ENCODE data around the gene CFAP74.
"Not testable (repeated sequence)": the region's sequence is repeated elsewhere in the genome, so short reads cannot be mapped to it uniquely, and the experiment has no call there.

The CFAP74 gene

DNA sequence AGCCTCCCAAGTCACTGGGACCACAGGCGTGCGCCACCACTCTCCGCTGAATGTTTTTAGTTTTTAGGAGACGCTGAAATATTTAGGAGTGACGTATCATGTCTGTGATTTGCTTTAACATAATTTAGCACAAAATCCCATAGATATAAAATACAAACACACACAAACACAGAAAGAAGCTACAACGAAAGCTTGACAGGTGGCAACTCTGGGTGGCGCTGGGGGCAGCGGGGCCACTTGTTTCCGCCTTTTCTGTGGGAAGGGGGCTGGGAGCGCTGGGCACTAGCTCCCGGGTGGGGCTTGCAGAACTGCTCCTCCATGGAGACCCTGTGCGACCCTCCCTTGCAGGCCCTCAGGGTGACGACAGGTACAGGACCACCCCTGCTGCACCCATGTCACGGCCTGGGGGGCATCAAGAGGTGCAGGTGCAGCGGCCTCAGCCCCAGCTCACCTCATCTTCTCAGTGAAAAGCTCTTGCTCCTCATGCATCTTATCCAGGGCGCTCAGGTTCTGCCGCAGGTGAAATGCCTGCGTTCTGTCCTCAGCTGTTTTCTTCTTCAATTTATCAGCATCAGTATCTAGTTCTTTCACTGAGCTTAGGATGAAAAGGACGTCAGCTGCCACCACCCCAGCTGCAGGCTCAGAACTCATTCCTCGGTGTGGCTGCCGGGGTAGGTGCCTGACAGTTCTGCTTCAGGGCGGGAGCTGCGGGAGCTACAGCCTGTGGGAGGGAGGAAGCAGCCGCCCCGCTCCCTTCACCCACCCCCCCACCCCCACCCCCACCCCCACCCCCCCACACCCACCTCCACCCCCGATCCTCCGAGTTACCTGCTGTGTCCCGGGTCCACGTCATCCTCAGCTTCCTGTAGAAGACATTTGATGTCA, 15.3 kb downstream of the CFAP74 start:
- H3K9ac ChIP-seq (ENCODE audit: low read depth, low read length): no peak overlapping the region
- no peaks in the 10 kb centered on the region for H3K36me3 ChIP-seq (ENCODE audit: insufficient read depth, low read depth, low read length)
- no peaks in the 10 kb centered on the region for H3K9me3 ChIP-seq (ENCODE audit: insufficient read depth, low read depth, low read length)
- no peak overlapping the region for H3K4me3 ChIP-seq (ENCODE audit: low read length)
- peaks cover 2% of the 10 kb centered on the region; the same call in 1 of the 2 replicates for H3K4me1 ChIP-seq (ENCODE audit: insufficient read depth, low read length)
- H3K27me3 ChIP-seq (ENCODE audit: insufficient read depth, low read length): no peaks in the 10 kb centered on the region
- H3K27ac ChIP-seq (ENCODE audit: low read length): no peak overlapping the region

- Histone ChIP-seq H3K4me3 (ENCODE audit: low read length) (no peak overlapping the region), H3K9me3 (ENCODE audit: insufficient read depth, low read depth, low read length) (no peaks in the 10 kb centered on the region), H3K9ac (ENCODE audit: low read depth, low read length) (no peak overlapping the region), H3K36me3 (ENCODE audit: insufficient read depth, low read depth, low read length) (no peaks in the 10 kb centered on the region), H3K27ac (ENCODE audit: low read length) (no peak overlapping the region), H3K27me3 (ENCODE audit: insufficient read depth, low read length) (no peaks in the 10 kb centered on the region), H3K4me1 (ENCODE audit: insufficient read depth, low read length) (peaks cover 2% of the 10 kb centered on the region; the same call in 1 of the 2 replicates)
These were observed 16.5 kb downstream of the CFAP74 start for GRCh38 chr1:1987142-1987510.

DNA sequence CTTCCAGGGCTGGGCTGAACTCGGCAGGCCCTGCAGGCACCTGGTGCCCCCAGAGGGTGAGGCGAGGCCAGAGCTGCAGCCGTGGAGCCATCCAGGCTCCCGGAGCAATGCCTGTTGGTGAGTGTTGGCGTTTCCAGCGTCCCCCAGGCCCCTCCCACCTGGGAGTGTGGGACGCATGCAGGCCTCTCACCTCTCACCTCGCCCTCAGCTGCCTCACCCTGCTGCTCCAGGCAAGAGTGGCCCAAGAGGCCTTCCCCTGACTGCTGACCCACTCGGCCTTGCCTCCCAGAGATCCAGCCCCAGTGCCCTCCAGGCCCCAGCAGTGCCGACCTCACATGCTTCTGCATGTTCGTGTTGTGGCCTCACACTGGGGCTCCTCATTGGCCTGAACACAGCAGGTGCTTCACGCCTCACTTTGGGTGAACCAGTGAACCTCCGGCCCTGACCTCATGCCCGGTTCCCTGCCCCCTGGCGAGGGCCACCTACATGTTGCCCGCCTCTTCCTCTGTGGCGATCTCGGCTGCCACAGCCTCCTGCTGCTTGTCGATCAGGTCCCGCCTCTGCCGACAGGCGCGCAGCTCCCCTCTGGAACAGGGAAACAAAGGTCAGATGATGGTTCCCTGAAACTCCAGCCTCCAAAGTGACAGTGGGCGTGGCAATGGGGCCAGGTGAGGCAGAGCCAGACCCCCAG, 17.0 kb downstream of the CFAP74 start:
- no peaks in the 10 kb centered on the region for H3K27me3 ChIP-seq (ENCODE audit: insufficient read depth, low read length)
- H3K4me1 ChIP-seq (ENCODE audit: insufficient read depth, low read length): peaks cover 2% of the 10 kb centered on the region; the same call in 1 of the 2 replicates
- no peak overlapping the region for H3K27ac ChIP-seq (ENCODE audit: low read length)
- H3K36me3 ChIP-seq (ENCODE audit: insufficient read depth, low read depth, low read length): no peaks in the 10 kb centered on the region
- H3K4me3 ChIP-seq (ENCODE audit: low read length): no peak overlapping the region
- H3K9me3 ChIP-seq (ENCODE audit: insufficient read depth, low read depth, low read length): no peaks in the 10 kb centered on the region
- H3K9ac ChIP-seq (ENCODE audit: low read depth, low read length): no peak overlapping the region

- Histone ChIP-seq H3K27me3 (ENCODE audit: insufficient read depth, low read length) (no peaks in the 10 kb centered on the region), H3K4me3 (ENCODE audit: low read length) (no peak overlapping the region), H3K4me1 (ENCODE audit: insufficient read depth, low read length) (peaks cover under 1% of the 10 kb centered on the region; the same call in 1 of the 2 replicates), H3K36me3 (ENCODE audit: insufficient read depth, low read depth, low read length) (no peaks in the 10 kb centered on the region), H3K27ac (ENCODE audit: low read length) (no peak overlapping the region), H3K9ac (ENCODE audit: low read depth, low read length) (no peak overlapping the region), H3K9me3 (ENCODE audit: insufficient read depth, low read depth, low read length) (no peaks in the 10 kb centered on the region)
These were observed 18.1 kb downstream of the CFAP74 start for GRCh38 chr1:1985375-1986050.

DNA sequence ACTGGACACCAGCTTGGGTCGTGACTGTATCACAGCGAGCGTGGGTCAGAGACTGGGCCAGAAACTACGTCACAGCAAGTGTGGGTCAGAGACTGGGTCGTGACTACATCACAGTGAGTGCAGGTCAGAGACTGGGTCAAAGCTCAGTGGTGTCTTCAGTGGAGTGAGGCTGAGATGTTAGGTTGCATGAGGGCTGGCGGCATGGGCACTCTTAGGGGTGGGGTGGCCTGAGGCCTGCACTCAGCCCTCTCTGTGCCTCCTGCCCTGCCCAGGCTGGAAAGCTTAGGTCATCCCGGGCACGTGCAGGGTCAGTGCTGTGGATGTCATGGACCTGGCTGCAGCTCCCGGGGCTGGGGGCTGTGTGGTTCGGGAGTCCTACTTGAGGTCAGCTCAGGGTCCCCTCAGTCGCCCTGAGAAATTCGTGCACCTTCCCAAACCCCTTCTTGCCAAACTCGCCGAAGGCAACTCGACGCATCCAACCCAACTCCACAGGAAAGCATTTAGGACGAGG, 19.0 kb downstream of the CFAP74 start:
- Histone ChIP-seq H3K9ac (ENCODE audit: low read depth, low read length) (no peak overlapping the region), H3K36me3 (ENCODE audit: insufficient read depth, low read depth, low read length) (no peaks in the 10 kb centered on the region), H3K27me3 (ENCODE audit: insufficient read depth, low read length) (no peaks in the 10 kb centered on the region), H3K9me3 (ENCODE audit: insufficient read depth, low read depth, low read length) (no peaks in the 10 kb centered on the region), H3K4me3 (ENCODE audit: low read length) (no peak overlapping the region), H3K4me1 (ENCODE audit: insufficient read depth, low read length) (no peaks in the 10 kb centered on the region), H3K27ac (ENCODE audit: low read length) (no peak overlapping the region)

DNA sequence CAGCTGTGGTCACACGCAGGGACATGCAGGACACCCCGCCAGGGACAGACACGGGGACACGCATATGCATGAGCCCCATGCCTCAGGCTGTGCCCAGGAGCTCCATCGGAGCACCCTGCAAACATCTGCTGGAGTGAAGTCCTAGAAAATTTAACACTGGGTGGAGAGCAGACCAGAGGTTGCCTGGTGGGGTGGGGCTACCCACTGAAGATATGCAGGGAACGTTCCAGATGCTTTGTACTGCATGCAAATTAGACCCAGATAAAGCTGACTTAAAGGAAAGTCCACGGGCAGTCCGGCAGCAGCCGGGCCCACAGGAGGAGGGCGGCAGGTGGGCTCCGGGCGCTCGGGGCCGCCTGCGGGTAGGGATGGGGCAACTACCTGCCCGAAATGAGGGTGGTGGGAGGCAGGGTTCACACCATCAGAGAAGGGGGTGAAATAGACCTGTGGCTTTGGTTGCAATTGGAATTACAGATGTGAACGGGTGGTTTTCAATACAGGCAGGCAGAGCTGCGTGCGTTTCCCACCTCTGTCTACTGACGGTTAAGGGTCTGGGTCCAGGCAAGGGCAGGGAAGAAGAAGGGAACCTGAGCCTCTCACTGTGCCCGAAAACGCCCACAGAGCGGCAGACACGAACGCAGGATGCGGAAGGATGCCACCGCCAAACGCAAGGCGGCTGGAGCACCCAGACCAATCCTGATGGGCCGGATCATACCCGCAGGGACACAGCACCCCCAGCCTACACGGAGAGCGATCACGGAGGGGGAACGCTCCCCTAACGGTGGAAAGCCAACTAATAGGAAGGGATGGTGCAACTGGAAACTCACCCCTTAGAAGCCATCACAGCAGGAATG, 21.0 kb downstream of the CFAP74 start:
- Histone ChIP-seq H3K4me3 (ENCODE audit: low read length) (no peak overlapping the region), H3K27me3 (ENCODE audit: insufficient read depth, low read length) (no peaks in the 10 kb centered on the region), H3K9ac (ENCODE audit: low read depth, low read length) (no peak overlapping the region), H3K9me3 (ENCODE audit: insufficient read depth, low read depth, low read length) (no peaks in the 10 kb centered on the region), H3K4me1 (ENCODE audit: insufficient read depth, low read length) (no peaks in the 10 kb centered on the region), H3K36me3 (ENCODE audit: insufficient read depth, low read depth, low read length) (no peaks in the 10 kb centered on the region), H3K27ac (ENCODE audit: low read length) (no peak overlapping the region)

- not testable (repeated sequence) for H3K27ac ChIP-seq (ENCODE audit: low read length); H3K4me1 ChIP-seq (ENCODE audit: insufficient read depth, low read length); H3K27me3 ChIP-seq (ENCODE audit: insufficient read depth, low read length); H3K9me3 ChIP-seq (ENCODE audit: insufficient read depth, low read depth, low read length); H3K36me3 ChIP-seq (ENCODE audit: insufficient read depth, low read depth, low read length); H3K4me3 ChIP-seq (ENCODE audit: low read length); H3K9ac ChIP-seq (ENCODE audit: low read depth, low read length)
These were observed 21.8 kb downstream of the CFAP74 start for GRCh38 chr1:1981631-1982327.

DNA sequence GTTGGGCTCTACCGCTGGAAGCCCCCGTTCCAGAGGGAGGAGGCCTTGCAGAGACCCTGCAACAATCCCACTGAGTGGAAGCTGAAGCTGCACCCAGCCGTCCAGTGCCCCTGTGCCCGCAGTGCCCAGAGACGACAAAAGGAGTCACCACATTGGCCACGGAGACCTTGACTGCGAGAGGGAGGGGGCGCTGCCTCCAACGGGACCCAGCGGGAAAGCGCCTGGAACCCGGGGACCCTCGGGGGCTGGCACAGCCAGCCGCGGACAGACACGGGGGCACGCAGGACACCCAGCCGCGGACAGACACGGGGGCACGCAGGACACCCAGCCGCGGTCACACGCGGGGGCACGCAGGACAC, 22.5 kb downstream of the CFAP74 start:
- H3K27me3 ChIP-seq (ENCODE audit: insufficient read depth, low read length): no peaks in the 10 kb centered on the region
- no peak overlapping the region for H3K27ac ChIP-seq (ENCODE audit: low read length)
- H3K4me1 ChIP-seq (ENCODE audit: insufficient read depth, low read length): no peaks in the 10 kb centered on the region
- no peak overlapping the region for H3K4me3 ChIP-seq (ENCODE audit: low read length)
- H3K9me3 ChIP-seq (ENCODE audit: insufficient read depth, low read depth, low read length): no peaks in the 10 kb centered on the region
- H3K36me3 ChIP-seq (ENCODE audit: insufficient read depth, low read depth, low read length): no peaks in the 10 kb centered on the region
- no peak overlapping the region for H3K9ac ChIP-seq (ENCODE audit: low read depth, low read length)

DNA sequence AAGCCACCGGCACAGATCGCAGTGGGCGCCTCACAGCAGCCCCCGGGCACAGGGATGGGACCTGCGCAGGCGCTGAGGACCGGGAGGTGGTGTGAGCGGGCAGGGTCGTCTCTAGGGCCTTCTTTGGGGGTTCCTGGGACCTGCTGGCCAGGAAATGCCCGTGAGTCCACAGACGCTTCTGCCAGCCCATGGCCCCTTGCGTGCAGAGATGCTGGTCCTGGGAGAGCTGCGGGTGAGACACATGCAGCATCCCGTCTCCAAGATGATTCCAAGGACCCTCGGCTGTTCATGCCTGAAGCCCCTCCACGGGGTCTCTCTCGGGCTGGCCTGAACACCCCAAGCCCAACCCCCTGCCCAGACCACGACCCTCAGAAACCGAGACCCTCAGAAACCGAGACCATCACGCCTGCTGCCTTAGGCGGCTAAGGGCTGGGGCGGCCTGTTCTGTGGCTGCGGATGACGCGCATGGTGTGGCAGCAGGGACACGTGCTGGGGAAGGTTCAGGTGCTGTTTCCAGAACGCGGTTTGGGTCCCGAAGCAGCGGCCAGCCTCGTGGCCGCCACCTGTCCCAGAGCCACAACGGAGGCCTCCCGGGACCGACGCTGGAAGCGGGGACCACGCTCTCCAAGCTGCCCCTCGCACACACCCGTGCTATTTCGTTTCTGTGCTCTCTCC, 23.0 kb downstream of the CFAP74 start:
- no peaks in the 10 kb centered on the region for H3K4me1 ChIP-seq (ENCODE audit: insufficient read depth, low read length)
- H3K27ac ChIP-seq (ENCODE audit: low read length): no peak overlapping the region
- no peaks in the 10 kb centered on the region for H3K36me3 ChIP-seq (ENCODE audit: insufficient read depth, low read depth, low read length)
- H3K4me3 ChIP-seq (ENCODE audit: low read length): no peak overlapping the region
- H3K27me3 ChIP-seq (ENCODE audit: insufficient read depth, low read length): no peaks in the 10 kb centered on the region
- H3K9me3 ChIP-seq (ENCODE audit: insufficient read depth, low read depth, low read length): no peaks in the 10 kb centered on the region
- H3K9ac ChIP-seq (ENCODE audit: low read depth, low read length): no peak overlapping the region

GRCh38 chr1:1979482-1980165, 24.0 kb downstream of the CFAP74 start:
- H3K4me1 ChIP-seq (ENCODE audit: insufficient read depth, low read length): no peaks in the 10 kb centered on the region
- no peaks in the 10 kb centered on the region for H3K36me3 ChIP-seq (ENCODE audit: insufficient read depth, low read depth, low read length)
- H3K4me3 ChIP-seq (ENCODE audit: low read length): no peak overlapping the region
- H3K9me3 ChIP-seq (ENCODE audit: insufficient read depth, low read depth, low read length): no peaks in the 10 kb centered on the region
- H3K9ac ChIP-seq (ENCODE audit: low read depth, low read length): no peak overlapping the region
- no peak overlapping the region for H3K27ac ChIP-seq (ENCODE audit: low read length)
- H3K27me3 ChIP-seq (ENCODE audit: insufficient read depth, low read length): no peaks in the 10 kb centered on the region
